ENCODE results near the gene TUBGCP3. TPM values are rescaled to one million over a fixed set of nuclear protein-coding genes. Genes with fewer than 3 reads are reported as not detected.

Gene TUBGCP3
- total and polyA plus RNA-seq, 2 experiments from 2014 or later: 12.8 to 40.2 TPM

DNA sequence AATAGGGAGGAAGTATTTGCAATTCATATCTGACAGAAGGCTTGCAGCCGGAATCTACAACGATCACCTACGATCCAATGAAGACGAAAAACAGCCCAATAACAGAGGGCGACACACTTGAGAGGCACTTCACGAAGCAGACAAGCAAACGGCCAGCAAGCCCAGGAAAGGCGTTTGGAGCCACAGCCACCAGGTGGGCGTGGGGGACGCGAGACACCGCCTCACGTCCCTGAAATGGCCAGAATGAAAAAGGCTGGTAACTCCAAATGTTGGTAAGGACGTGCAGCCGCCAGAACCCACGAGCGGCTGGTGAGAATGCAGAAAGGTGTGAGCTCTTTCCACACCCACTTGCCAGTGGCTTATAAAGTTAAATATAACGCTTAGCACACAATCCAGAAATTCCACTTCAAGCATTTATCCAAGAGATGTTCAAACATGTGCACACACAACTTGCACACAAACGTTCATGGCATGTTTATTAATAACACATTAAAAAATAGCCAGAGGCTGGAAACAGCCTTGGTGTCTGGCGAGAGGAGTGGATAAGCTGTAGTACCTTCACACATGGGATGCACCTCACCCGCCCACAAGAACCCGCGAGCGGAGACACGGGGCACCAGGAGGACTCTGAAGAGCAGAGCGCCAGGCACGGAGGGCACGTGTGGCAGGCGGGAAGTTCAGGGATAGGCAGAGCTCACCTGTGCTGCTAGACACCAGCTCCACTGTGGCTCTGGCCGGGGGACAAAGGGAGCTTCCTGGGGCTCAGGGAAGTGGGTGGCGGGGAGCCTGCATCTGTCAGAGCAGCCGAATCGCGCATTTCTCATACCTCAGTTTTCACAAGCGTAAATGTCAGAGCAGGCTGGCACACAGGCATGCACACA is 122.5 kb downstream of the TUBGCP3 start:
- H3K4me3 ChIP-seq: no peak overlapping the region
- H3K27me3 Mint-ChIP-seq (ENCODE audit: insufficient read depth, low read depth, poor library complexity): peaks cover 4% of the 10 kb centered on the region
- no peak overlapping the region for H3K4me3 Mint-ChIP-seq
- no peaks in the 10 kb centered on the region for H3F3A ChIP-seq (replicated peaks; ENCODE audit: low read depth)
- H3K27ac ChIP-seq (ENCODE audit: low read depth): no peak overlapping the region
- no peak overlapping the region for H3K4me2 ChIP-seq
- ATAC-seq: no peak
- H4K20me1 ChIP-seq (replicated peaks; ENCODE audit: insufficient read depth): no peaks in the 10 kb centered on the region
- peak; percentile 33 for DNase-seq (ENCODE audit: low spot score)
- H3K36me3 ChIP-seq (ENCODE audit: insufficient read depth): no peaks in the 10 kb centered on the region
- no peaks in the 10 kb centered on the region for H3K27me3 ChIP-seq (ENCODE audit: insufficient read depth)
- H3K9me2 ChIP-seq (ENCODE audit: insufficient read depth): no peaks in the 10 kb centered on the region; the same call in 1 of the 2 replicates
- H3K9me3 Mint-ChIP-seq: no peaks in the 10 kb centered on the region; the same call in 2 of the 3 replicates
- TF ChIP-seq STAT1 (IDR thresholded peaks at IDR 0.05; ENCODE audit: unreplicated experiment) (no peak), EZH2phosphoT487 (IDR thresholded peaks at IDR 0.05; ENCODE audit: unreplicated experiment) (no peak)
- H3K4me1 Mint-ChIP-seq: no peaks in the 10 kb centered on the region; the same call in 2 of the 3 replicates
- H3K79me2 ChIP-seq (replicated peaks; ENCODE audit: insufficient read depth): no peaks in the 10 kb centered on the region
- peak overlapping the region; percentile 28; the same call in 1 of the 2 replicates for H2AFZ ChIP-seq
- no peaks in the 10 kb centered on the region for H3K4me1 ChIP-seq (ENCODE audit: insufficient read depth)
- no peaks in the 10 kb centered on the region for H3K36me3 Mint-ChIP-seq (ENCODE audit: low read depth)
- no peak overlapping the region for H3K27ac Mint-ChIP-seq

DNA sequence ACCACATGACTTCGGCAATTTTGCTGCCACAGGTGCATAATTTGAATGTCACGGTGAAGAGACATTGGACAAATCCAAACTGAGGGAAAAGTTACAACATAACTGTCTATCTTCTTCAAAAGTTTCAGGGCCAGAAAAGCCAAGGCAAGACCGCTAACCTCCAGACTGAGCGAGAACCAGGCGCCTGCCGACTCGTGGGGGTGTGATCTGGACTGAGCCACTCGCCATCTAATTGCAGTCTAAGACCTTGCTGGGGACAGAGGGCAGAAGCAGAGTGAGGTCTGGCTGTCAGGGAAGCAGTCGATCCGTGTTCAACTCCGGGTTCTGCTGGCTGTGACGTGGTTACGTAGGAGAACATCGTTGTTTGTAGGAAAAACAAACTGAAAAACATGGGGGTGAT is 123.2 kb downstream of the TUBGCP3 start:
- Mint-ChIP-seq H3K27ac (no peak overlapping the region), H3K4me3 (no peak overlapping the region), H3K9me3 (no peaks in the 10 kb centered on the region; the same call in 2 of the 3 replicates), H3K27me3 (ENCODE audit: insufficient read depth, low read depth, poor library complexity) (peaks cover 4% of the 10 kb centered on the region), H3K4me1 (no peaks in the 10 kb centered on the region; the same call in 2 of the 3 replicates), H3K36me3 (ENCODE audit: low read depth) (no peaks in the 10 kb centered on the region)
- ATAC-seq: no peak
- no peaks in the 10 kb centered on the region for H3K79me2 ChIP-seq (replicated peaks; ENCODE audit: insufficient read depth)
- H2AFZ ChIP-seq: no peak overlapping the region
- no peaks in the 10 kb centered on the region for H3F3A ChIP-seq (replicated peaks; ENCODE audit: low read depth)
- no peaks in the 10 kb centered on the region for H3K27me3 ChIP-seq (ENCODE audit: insufficient read depth)
- no peaks in the 10 kb centered on the region; the same call in 1 of the 2 replicates for H3K9me2 ChIP-seq (ENCODE audit: insufficient read depth)
- no peak overlapping the region for H3K27ac ChIP-seq (ENCODE audit: low read depth)
- no peak overlapping the region for H3K4me3 ChIP-seq
- H3K36me3 ChIP-seq (ENCODE audit: insufficient read depth): no peaks in the 10 kb centered on the region
- no peak for DNase-seq (ENCODE audit: low spot score)
- no peak overlapping the region for H3K4me2 ChIP-seq
- no peaks in the 10 kb centered on the region for H3K4me1 ChIP-seq (ENCODE audit: insufficient read depth)
- no peaks in the 10 kb centered on the region for H4K20me1 ChIP-seq (replicated peaks; ENCODE audit: insufficient read depth)
- TF ChIP-seq, protein P1, sequence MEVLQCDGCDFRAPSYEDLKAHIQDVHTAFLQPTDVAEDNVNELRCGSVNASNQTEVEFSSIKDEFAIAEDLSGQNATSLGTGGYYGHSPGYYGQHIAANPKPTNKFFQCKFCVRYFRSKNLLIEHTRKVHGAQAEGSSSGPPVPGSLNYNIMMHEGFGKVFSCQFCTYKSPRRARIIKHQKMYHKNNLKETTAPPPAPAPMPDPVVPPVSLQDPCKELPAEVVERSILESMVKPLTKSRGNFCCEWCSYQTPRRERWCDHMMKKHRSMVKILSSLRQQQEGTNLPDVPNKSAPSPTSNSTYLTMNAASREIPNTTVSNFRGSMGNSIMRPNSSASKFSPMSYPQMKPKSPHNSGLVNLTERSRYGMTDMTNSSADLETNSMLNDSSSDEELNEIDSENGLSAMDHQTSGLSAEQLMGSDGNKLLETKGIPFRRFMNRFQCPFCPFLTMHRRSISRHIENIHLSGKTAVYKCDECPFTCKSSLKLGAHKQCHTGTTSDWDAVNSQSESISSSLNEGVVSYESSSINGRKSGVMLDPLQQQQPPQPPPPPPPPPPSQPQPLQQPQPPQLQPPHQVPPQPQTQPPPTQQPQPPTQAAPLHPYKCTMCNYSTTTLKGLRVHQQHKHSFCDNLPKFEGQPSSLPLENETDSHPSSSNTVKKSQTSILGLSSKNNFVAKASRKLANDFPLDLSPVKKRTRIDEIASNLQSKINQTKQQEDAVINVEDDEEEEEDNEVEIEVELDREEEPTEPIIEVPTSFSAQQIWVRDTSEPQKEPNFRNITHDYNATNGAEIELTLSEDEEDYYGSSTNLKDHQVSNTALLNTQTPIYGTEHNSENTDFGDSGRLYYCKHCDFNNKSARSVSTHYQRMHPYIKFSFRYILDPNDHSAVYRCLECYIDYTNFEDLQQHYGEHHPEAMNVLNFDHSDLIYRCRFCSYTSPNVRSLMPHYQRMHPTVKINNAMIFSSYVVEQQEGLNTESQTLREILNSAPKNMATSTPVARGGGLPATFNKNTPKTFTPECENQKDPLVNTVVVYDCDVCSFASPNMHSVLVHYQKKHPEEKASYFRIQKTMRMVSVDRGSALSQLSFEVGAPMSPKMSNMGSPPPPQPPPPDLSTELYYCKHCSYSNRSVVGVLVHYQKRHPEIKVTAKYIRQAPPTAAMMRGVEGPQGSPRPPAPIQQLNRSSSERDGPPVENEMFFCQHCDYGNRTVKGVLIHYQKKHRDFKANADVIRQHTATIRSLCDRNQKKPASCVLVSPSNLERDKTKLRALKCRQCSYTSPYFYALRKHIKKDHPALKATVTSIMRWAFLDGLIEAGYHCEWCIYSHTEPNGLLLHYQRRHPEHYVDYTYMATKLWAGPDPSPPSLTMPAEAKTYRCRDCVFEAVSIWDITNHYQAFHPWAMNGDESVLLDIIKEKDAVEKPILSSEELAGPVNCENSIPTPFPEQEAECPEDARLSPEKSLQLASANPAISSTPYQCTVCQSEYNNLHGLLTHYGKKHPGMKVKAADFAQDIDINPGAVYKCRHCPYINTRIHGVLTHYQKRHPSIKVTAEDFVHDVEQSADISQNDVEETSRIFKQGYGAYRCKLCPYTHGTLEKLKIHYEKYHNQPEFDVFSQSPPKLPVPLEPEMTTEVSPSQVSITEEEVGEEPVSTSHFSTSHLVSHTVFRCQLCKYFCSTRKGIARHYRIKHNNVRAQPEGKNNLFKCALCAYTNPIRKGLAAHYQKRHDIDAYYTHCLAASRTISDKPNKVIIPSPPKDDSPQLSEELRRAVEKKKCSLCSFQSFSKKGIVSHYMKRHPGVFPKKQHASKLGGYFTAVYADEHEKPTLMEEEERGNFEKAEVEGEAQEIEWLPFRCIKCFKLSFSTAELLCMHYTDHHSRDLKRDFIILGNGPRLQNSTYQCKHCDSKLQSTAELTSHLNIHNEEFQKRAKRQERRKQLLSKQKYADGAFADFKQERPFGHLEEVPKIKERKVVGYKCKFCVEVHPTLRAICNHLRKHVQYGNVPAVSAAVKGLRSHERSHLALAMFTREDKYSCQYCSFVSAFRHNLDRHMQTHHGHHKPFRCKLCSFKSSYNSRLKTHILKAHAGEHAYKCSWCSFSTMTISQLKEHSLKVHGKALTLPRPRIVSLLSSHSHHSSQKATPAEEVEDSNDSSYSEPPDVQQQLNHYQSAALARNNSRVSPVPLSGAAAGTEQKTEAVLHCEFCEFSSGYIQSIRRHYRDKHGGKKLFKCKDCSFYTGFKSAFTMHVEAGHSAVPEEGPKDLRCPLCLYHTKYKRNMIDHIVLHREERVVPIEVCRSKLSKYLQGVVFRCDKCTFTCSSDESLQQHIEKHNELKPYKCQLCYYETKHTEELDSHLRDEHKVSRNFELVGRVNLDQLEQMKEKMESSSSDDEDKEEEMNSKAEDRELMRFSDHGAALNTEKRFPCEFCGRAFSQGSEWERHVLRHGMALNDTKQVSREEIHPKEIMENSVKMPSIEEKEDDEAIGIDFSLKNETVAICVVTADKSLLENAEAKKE (CRISPR knock-in tag; IDR thresholded peaks at IDR 0.05): no peak
- no peak for TF ChIP-seq CREB1 (CRISPR knock-in tag; IDR thresholded peaks at IDR 0.05; ENCODE audit: low read depth)
- TF ChIP-seq ZNF114 (CRISPR knock-in tag; IDR thresholded peaks at IDR 0.05): no peak
- TF ChIP-seq POLR2AphosphoS5 (IDR thresholded peaks at IDR 0.05; ENCODE audit: low read depth): no peak
- TF ChIP-seq, protein P2, sequence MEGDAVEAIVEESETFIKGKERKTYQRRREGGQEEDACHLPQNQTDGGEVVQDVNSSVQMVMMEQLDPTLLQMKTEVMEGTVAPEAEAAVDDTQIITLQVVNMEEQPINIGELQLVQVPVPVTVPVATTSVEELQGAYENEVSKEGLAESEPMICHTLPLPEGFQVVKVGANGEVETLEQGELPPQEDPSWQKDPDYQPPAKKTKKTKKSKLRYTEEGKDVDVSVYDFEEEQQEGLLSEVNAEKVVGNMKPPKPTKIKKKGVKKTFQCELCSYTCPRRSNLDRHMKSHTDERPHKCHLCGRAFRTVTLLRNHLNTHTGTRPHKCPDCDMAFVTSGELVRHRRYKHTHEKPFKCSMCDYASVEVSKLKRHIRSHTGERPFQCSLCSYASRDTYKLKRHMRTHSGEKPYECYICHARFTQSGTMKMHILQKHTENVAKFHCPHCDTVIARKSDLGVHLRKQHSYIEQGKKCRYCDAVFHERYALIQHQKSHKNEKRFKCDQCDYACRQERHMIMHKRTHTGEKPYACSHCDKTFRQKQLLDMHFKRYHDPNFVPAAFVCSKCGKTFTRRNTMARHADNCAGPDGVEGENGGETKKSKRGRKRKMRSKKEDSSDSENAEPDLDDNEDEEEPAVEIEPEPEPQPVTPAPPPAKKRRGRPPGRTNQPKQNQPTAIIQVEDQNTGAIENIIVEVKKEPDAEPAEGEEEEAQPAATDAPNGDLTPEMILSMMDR (conservative IDR thresholded peaks at IDR 0.05; ENCODE audit: low read depth in 2 of 2): no peak
- TF ChIP-seq ZNF331 (CRISPR knock-in tag; IDR thresholded peaks at IDR 0.05; ENCODE audit: low read depth): no peak
- TF ChIP-seq NANOG (IDR thresholded peaks at IDR 0.05; ENCODE audit: borderline replicate concordance): no peak
- TF ChIP-seq JUNB (IDR thresholded peaks at IDR 0.05; ENCODE audit: unreplicated experiment): no peak
- TF ChIP-seq, protein P3, sequence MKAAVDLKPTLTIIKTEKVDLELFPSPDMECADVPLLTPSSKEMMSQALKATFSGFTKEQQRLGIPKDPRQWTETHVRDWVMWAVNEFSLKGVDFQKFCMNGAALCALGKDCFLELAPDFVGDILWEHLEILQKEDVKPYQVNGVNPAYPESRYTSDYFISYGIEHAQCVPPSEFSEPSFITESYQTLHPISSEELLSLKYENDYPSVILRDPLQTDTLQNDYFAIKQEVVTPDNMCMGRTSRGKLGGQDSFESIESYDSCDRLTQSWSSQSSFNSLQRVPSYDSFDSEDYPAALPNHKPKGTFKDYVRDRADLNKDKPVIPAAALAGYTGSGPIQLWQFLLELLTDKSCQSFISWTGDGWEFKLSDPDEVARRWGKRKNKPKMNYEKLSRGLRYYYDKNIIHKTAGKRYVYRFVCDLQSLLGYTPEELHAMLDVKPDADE (IDR thresholded peaks at IDR 0.05): no peak
- TF ChIP-seq EZH2phosphoT487 (IDR thresholded peaks at IDR 0.05; ENCODE audit: unreplicated experiment): no peak
